Activated B cell treated with CpG ODN at 0.5 μM for 24 hours (primary cell): Measurements from ENCODE around the gene SEZ6L. TPM values are rescaled to one million over a fixed set of nuclear protein-coding genes. Genes with fewer than 3 reads are reported as not detected.

ENCODE experiments used
- ATAC-seq: fragments of 200-7000 bp; cut with Tn5 transposase; one replicate; pipeline ENCODE4 v1.10.0; 2021; ENCODE audit warnings: low read depth, mild to moderate bottlenecking, moderate library complexity
- CTCF ChIA-PET: fragments of 350-600 bp; sonication (Branson Sonifier 250); formaldehyde crosslinking; loops from one replicate; lab custom pipeline; 2021; ENCODE audit warnings: antibody characterized with exemption; lab: Charles Lee
- POLR2A ChIA-PET: fragments of 350-600 bp; sonication (Branson Sonifier 250); formaldehyde crosslinking; loops from one replicate; lab custom pipeline; 2021; ENCODE audit warnings: antibody characterized with exemption; lab: Charles Lee
- DNase-seq: peaks from one replicate; pipeline ENCODE4 v3.0.0; 2022
- H3K27ac Mint-ChIP-seq: one replicate; pipeline ENCODE4 v1.8.0; 2020; ENCODE audit warnings: mixed read lengths
- H3K27me3 Mint-ChIP-seq: one replicate; pipeline ENCODE4 v1.8.0; 2021; ENCODE audit warnings: mixed read lengths
- H3K36me3 Mint-ChIP-seq: one replicate; pipeline ENCODE4 v1.8.0; 2021; ENCODE audit warnings: low read depth, mixed read lengths
- H3K4me1 Mint-ChIP-seq: one replicate; pipeline ENCODE4 v1.8.0; 2021; ENCODE audit warnings: mixed read lengths
- H3K4me3 Mint-ChIP-seq: one replicate; pipeline ENCODE4 v1.8.0; 2020; ENCODE audit warnings: mild to moderate bottlenecking, mixed read lengths
- H3K9me3 Mint-ChIP-seq: one replicate; pipeline ENCODE4 v1.8.0; 2020; ENCODE audit warnings: mixed read lengths
- intact Hi-C: fragments of 100-400 bp; cut with micrococcal nuclease; formaldehyde crosslinking; loops from one replicate; pipeline ENCODE4 v1.15.1; 2024
- total RNA-seq: library from RNA; stranded (reverse); gene quantifications from 2 replicates; pipeline ENCODE4 v1.2.3, GENCODE V29; 2022
- TF ChIP-seq, protein P1 (sequence below): fragments of 200-600 bp; IDR thresholded peaks from one replicate; pipeline ENCODE4 v1.8.0; 2022; ENCODE audit warnings: antibody characterized with exemption, mild to moderate bottlenecking

The SEZ6L gene
- total RNA-seq, 1 donor from 2014 or later: not detected

DNA sequence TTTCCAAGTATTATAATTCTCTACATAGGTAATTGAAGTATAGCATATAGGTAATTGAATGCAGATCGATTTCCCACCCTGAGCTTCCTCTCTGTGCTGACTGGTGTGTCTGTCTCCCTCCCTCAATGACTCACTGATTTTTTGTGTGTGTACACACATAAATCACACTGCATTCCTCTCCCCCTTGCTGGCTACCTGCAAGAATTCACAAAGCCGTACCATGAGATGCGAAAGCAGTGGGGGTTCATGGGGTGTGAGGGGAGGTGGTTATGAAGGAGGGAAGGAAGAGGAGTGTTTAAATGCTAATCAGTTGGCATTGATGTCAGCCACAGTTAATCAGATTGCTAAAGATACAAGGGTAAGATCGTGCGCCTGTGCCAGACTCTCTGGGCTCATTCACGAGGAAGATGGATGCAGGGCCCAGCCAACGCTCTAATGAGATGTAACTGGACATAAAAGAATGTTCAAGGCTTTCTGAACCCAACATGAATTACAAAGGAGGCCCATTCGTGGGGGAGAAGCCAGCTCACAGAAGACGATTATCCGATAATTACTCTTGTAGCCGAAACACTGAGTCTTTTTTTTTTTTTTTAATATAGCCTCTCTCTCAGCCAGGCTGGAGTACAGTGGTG lies 107.4 kb downstream of the SEZ6L start:
- TF ChIP-seq, protein P1, sequence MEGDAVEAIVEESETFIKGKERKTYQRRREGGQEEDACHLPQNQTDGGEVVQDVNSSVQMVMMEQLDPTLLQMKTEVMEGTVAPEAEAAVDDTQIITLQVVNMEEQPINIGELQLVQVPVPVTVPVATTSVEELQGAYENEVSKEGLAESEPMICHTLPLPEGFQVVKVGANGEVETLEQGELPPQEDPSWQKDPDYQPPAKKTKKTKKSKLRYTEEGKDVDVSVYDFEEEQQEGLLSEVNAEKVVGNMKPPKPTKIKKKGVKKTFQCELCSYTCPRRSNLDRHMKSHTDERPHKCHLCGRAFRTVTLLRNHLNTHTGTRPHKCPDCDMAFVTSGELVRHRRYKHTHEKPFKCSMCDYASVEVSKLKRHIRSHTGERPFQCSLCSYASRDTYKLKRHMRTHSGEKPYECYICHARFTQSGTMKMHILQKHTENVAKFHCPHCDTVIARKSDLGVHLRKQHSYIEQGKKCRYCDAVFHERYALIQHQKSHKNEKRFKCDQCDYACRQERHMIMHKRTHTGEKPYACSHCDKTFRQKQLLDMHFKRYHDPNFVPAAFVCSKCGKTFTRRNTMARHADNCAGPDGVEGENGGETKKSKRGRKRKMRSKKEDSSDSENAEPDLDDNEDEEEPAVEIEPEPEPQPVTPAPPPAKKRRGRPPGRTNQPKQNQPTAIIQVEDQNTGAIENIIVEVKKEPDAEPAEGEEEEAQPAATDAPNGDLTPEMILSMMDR: no peak
- no peaks in the 10 kb centered on the region for H3K9me3 Mint-ChIP-seq
- intact Hi-C loops: no loop called here
- peaks cover 10% of the 10 kb centered on the region for H3K27me3 Mint-ChIP-seq
- H3K4me1 Mint-ChIP-seq: no peaks in the 10 kb centered on the region
- no peak for DNase-seq
- H3K27ac Mint-ChIP-seq: no peak overlapping the region
- H3K4me3 Mint-ChIP-seq: no peak overlapping the region
- no peak for ATAC-seq
- CTCF ChIA-PET: no interaction called here
- POLR2A ChIA-PET: no interaction called here
- H3K36me3 Mint-ChIP-seq: no peaks in the 10 kb centered on the region

DNA sequence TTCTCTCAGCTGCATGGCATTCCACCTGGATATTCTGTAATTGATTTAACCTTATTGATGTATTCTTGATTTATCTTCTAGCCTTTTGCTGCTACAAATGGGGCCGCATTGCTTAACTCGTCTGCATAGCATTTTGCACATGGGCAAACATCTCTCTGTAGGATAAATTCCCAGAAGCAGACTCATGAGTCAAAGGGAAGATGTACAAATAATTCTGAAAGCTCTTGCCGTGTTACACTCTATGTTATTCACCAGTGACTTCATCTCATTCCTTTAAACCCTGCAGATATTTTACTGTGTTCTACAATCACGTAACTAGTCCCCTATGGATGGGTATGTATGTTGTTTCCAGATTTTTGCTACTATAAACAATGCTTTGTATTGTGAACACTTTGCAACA lies 112.7 kb downstream of the SEZ6L start:
- CTCF ChIA-PET: no interaction called here
- no peak overlapping the region for H3K27ac Mint-ChIP-seq
- TF ChIP-seq, protein P1: no peak

DNA sequence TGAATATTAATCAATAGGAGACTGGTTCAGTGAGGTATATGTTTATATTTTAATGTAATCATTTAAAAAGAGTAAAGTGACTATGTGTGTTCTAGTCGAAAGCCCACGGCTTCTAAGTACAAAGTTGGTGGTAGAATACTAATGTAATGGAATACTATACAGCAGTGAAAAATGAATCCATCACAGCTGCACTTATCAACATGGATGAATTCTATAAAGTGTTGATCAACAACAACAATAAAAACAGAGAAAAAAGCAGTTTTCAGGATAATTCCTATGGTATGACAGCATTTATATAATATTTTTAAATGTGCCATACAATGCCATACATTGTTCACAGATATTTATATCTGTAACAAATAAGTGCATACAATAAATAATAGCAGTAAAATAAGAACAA lies 114.1 kb downstream of the SEZ6L start:
- ChIA-PET CTCF (no interaction called here), POLR2A (no interaction called here)
- H3K36me3 Mint-ChIP-seq: no peaks in the 10 kb centered on the region
- TF ChIP-seq, protein P1: no peak
- ATAC-seq (no peak), DNase-seq (no peak)
- intact Hi-C loops: no loop called here
- no peak overlapping the region for H3K4me3 Mint-ChIP-seq
- H3K27ac Mint-ChIP-seq: no peak overlapping the region
- no peaks in the 10 kb centered on the region for H3K9me3 Mint-ChIP-seq
- H3K4me1 Mint-ChIP-seq: peaks cover 10% of the 10 kb centered on the region
- H3K27me3 Mint-ChIP-seq: peaks cover 4% of the 10 kb centered on the region

More for the DNA sequence above, 112.7 kb downstream of the SEZ6L start:
- POLR2A ChIA-PET: no interaction called here
- intact Hi-C loops: no loop called here
- DNase-seq (no peak), ATAC-seq (no peak)
- Mint-ChIP-seq H3K27me3 (peaks cover 7% of the 10 kb centered on the region), H3K4me1 (peaks cover 3% of the 10 kb centered on the region), H3K4me3 (no peak overlapping the region), H3K36me3 (no peaks in the 10 kb centered on the region), H3K9me3 (no peaks in the 10 kb centered on the region)

DNA sequence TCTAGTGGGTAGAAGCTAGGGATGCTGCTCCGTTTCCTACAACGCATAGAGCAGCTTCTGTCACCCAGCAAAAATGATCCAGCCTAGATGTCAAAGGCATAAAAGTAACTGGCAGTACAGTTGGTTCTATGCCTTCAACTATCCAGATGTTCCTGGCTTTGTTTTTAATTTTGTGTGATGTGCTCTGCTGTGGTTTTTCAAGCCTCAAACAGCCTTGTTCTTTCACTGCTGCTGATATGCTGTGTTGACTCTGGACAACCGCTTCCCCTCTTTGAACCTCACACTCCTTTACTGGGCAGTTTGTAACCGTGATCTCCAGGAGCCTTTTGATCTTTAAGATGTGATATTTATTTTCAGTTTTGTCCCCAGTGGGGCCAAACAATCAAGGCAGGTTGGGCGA lies 116.4 kb downstream of the SEZ6L start:
- ATAC-seq (no peak), DNase-seq (no peak)
- ChIA-PET CTCF (no interaction called here), POLR2A (no interaction called here)
- Mint-ChIP-seq H3K4me3 (no peak overlapping the region), H3K27me3 (peaks cover 5% of the 10 kb centered on the region), H3K9me3 (no peaks in the 10 kb centered on the region), H3K4me1 (peaks cover 10% of the 10 kb centered on the region), H3K27ac (no peak overlapping the region), H3K36me3 (no peaks in the 10 kb centered on the region)
- TF ChIP-seq, protein P1: no peak
- intact Hi-C loops: no loop called here

DNA sequence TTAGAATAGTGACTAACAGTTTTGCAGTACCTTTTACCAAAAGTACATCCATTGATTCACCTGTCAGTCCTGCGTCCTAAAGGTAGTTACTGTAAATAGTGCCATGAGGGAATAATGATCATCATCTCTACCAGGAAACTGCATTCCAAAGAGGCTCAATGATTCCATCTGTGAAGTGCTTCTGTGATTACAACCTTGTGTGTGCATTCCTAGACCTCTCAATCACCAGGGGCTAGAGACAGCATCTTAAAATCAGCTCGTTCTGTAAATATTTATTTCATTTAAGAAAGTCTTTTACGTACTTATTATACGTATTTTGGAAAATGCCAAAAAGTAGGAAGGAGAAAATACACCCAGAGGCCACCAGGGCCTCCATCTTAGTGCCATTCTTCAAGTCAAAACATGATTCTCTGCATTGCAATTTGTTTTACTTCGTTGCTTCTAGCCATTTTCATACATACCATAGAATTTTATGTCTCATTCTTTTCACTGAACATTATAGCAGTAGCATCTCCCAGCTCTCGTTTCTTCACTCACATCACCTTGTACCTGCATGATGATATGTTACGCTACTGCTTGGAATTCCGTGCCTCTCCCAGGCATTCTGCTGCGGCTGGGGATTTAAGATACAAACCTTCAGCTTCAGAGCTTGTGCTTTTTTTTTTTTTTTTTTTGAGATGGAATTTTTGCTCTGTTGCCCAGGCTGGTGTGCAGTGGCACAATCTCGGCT lies 117.0 kb downstream of the SEZ6L start:
- intact Hi-C loops: no loop called here
- Mint-ChIP-seq H3K27me3 (peaks cover 7% of the 10 kb centered on the region), H3K27ac (no peak overlapping the region), H3K4me1 (peaks cover 10% of the 10 kb centered on the region), H3K9me3 (no peaks in the 10 kb centered on the region), H3K36me3 (no peaks in the 10 kb centered on the region), H3K4me3 (no peak overlapping the region)
- DNase-seq: no peak
- CTCF ChIA-PET: no interaction called here
- ATAC-seq: no peak
- POLR2A ChIA-PET: no interaction called here
- TF ChIP-seq, protein P1: no peak
